ENCODE results near the gene ZSWIM1.

ZSWIM1 gene

GRCh38 chr20:45909817-45910669 lies 29.0 kb downstream of the ZSWIM1 start:
- H3K4me3 ChIP-seq (ENCODE audit: extremely low read depth, insufficient read depth, low read length, poor library complexity, severe bottlenecking) = no peak overlapping the region
- no peaks in the 10 kb centered on the region for H3K9me3 ChIP-seq (ENCODE audit: control insufficient read depth, low read length)
- H3K27ac ChIP-seq (ENCODE audit: low read depth, low read length, severe bottlenecking) = no peak overlapping the region
- WGBS, 2 experiments (ENCODE audit: insufficient coverage in 2 of 2) = 89 to 90% methylated on average over 13 to 19 of the region's 22 CpGs
- no peaks in the 10 kb centered on the region for H3K4me1 ChIP-seq (ENCODE audit: control insufficient read depth, insufficient read depth, low read length, poor library complexity, severe bottlenecking)
- peaks cover 48% of the 10 kb centered on the region for H3K36me3 ChIP-seq (ENCODE audit: control insufficient read depth, insufficient read depth, low read length)

GRCh38 chr20:45910670-45911485 lies 29.9 kb downstream of the ZSWIM1 start:
- H3K9me3 ChIP-seq (ENCODE audit: control insufficient read depth, low read length) = no peaks in the 10 kb centered on the region
- 5% methylated on average over 31 to 35 of the region's 43 CpGs for WGBS, 2 experiments (ENCODE audit: insufficient coverage in 2 of 2)
- peaks cover 40% of the 10 kb centered on the region for H3K36me3 ChIP-seq (ENCODE audit: control insufficient read depth, insufficient read depth, low read length)
- H3K4me3 ChIP-seq (ENCODE audit: extremely low read depth, insufficient read depth, low read length, poor library complexity, severe bottlenecking) = peak overlapping the region; percentile 54
- H3K4me1 ChIP-seq (ENCODE audit: control insufficient read depth, insufficient read depth, low read length, poor library complexity, severe bottlenecking) = no peaks in the 10 kb centered on the region
- peak overlapping the region; percentile 90 for H3K27ac ChIP-seq (ENCODE audit: low read depth, low read length, severe bottlenecking)

GRCh38 chr20:45911486-45912343 lies 30.7 kb downstream of the ZSWIM1 start, which contains the start of gene PLTP:
PLTP (minus strand) TSS chr20:45912155; CDS start chr20:45911452, 703 bp downstream.
- 0% methylated on average over 28 to 44 of the region's 58 CpGs for WGBS, 2 experiments (ENCODE audit: insufficient coverage in 2 of 2)
- Histone ChIP-seq H3K9me3 (ENCODE audit: control insufficient read depth, low read length) (no peaks in the 10 kb centered on the region), H3K4me3 (ENCODE audit: extremely low read depth, insufficient read depth, low read length, poor library complexity, severe bottlenecking) (peak within 1 kb of the TSS; percentile 54), H3K4me1 (ENCODE audit: control insufficient read depth, insufficient read depth, low read length, poor library complexity, severe bottlenecking) (no peaks in the 10 kb centered on the region), H3K27ac (ENCODE audit: low read depth, low read length, severe bottlenecking) (peak within 1 kb of the TSS; percentile 90), H3K36me3 (ENCODE audit: control insufficient read depth, insufficient read depth, low read length) (peaks cover 32% of the 10 kb centered on the region)

- H3K36me3 ChIP-seq (ENCODE audit: control insufficient read depth, insufficient read depth, low read length) = peaks cover 27% of the 10 kb centered on the region
- H3K4me1 ChIP-seq (ENCODE audit: control insufficient read depth, insufficient read depth, low read length, poor library complexity, severe bottlenecking) = no peaks in the 10 kb centered on the region
- H3K27ac ChIP-seq (ENCODE audit: low read depth, low read length, severe bottlenecking) = peak overlapping the region; percentile 90
- peak overlapping the region; percentile 54 for H3K4me3 ChIP-seq (ENCODE audit: extremely low read depth, insufficient read depth, low read length, poor library complexity, severe bottlenecking)
- 33 to 36% methylated on average over 2 to 4 of the region's 4 CpGs for WGBS, 2 experiments (ENCODE audit: insufficient coverage in 2 of 2)
- no peaks in the 10 kb centered on the region for H3K9me3 ChIP-seq (ENCODE audit: control insufficient read depth, low read length)
Measured at GRCh38 chr20:45912344-45912682, 31.3 kb downstream of the ZSWIM1 start.

- H3K27ac ChIP-seq (ENCODE audit: low read depth, low read length, severe bottlenecking) = no peak overlapping the region
- H3K9me3 ChIP-seq (ENCODE audit: control insufficient read depth, low read length) = no peaks in the 10 kb centered on the region
- H3K36me3 ChIP-seq (ENCODE audit: control insufficient read depth, insufficient read depth, low read length) = peaks cover 19% of the 10 kb centered on the region
- no peaks in the 10 kb centered on the region for H3K4me1 ChIP-seq (ENCODE audit: control insufficient read depth, insufficient read depth, low read length, poor library complexity, severe bottlenecking)
- no peak overlapping the region for H3K4me3 ChIP-seq (ENCODE audit: extremely low read depth, insufficient read depth, low read length, poor library complexity, severe bottlenecking)
- 86 to 100% methylated on average over 1 to 3 of the region's 5 CpGs for WGBS, 2 experiments (ENCODE audit: insufficient coverage in 2 of 2)
Measured at GRCh38 chr20:45913116-45913515, 32.1 kb downstream of the ZSWIM1 start.

- Histone ChIP-seq H3K4me1 (ENCODE audit: control insufficient read depth, insufficient read depth, low read length, poor library complexity, severe bottlenecking) (peaks cover 5% of the 10 kb centered on the region), H3K27ac (ENCODE audit: low read depth, low read length, severe bottlenecking) (no peak overlapping the region), H3K36me3 (ENCODE audit: control insufficient read depth, insufficient read depth, low read length) (no peaks in the 10 kb centered on the region), H3K4me3 (ENCODE audit: extremely low read depth, insufficient read depth, low read length, poor library complexity, severe bottlenecking) (no peak overlapping the region), H3K9me3 (ENCODE audit: control insufficient read depth, low read length) (no peaks in the 10 kb centered on the region)
- 90 to 100% methylated on average over 1 to 4 of the region's 5 CpGs for WGBS, 2 experiments (ENCODE audit: insufficient coverage in 2 of 2)
Measured at GRCh38 chr20:45917790-45918141, 36.7 kb downstream of the ZSWIM1 start.

GRCh38 chr20:45918182-45918737 lies 37.2 kb downstream of the ZSWIM1 start:
- Histone ChIP-seq H3K4me3 (ENCODE audit: extremely low read depth, insufficient read depth, low read length, poor library complexity, severe bottlenecking) (no peak overlapping the region), H3K27ac (ENCODE audit: low read depth, low read length, severe bottlenecking) (no peak overlapping the region), H3K4me1 (ENCODE audit: control insufficient read depth, insufficient read depth, low read length, poor library complexity, severe bottlenecking) (peaks cover 5% of the 10 kb centered on the region), H3K36me3 (ENCODE audit: control insufficient read depth, insufficient read depth, low read length) (no peaks in the 10 kb centered on the region), H3K9me3 (ENCODE audit: control insufficient read depth, low read length) (no peaks in the 10 kb centered on the region)
- 89 to 94% methylated on average over 4 to 5 of the region's 5 CpGs for WGBS, 2 experiments (ENCODE audit: insufficient coverage in 2 of 2)

GRCh38 chr20:45918779-45919537 lies 37.9 kb downstream of the ZSWIM1 start:
- Histone ChIP-seq H3K27ac (ENCODE audit: low read depth, low read length, severe bottlenecking) (no peak overlapping the region), H3K4me1 (ENCODE audit: control insufficient read depth, insufficient read depth, low read length, poor library complexity, severe bottlenecking) (peaks cover 5% of the 10 kb centered on the region), H3K36me3 (ENCODE audit: control insufficient read depth, insufficient read depth, low read length) (no peaks in the 10 kb centered on the region), H3K4me3 (ENCODE audit: extremely low read depth, insufficient read depth, low read length, poor library complexity, severe bottlenecking) (no peak overlapping the region), H3K9me3 (ENCODE audit: control insufficient read depth, low read length) (no peaks in the 10 kb centered on the region)
- 89 to 97% methylated on average over 9 to 10 of the region's 12 CpGs for WGBS, 2 experiments (ENCODE audit: insufficient coverage in 2 of 2)

GRCh38 chr20:45919542-45920399 lies 38.7 kb downstream of the ZSWIM1 start:
- Histone ChIP-seq H3K27ac (ENCODE audit: low read depth, low read length, severe bottlenecking) (no peak overlapping the region), H3K9me3 (ENCODE audit: control insufficient read depth, low read length) (no peaks in the 10 kb centered on the region), H3K36me3 (ENCODE audit: control insufficient read depth, insufficient read depth, low read length) (no peaks in the 10 kb centered on the region), H3K4me1 (ENCODE audit: control insufficient read depth, insufficient read depth, low read length, poor library complexity, severe bottlenecking) (peaks cover 5% of the 10 kb centered on the region), H3K4me3 (ENCODE audit: extremely low read depth, insufficient read depth, low read length, poor library complexity, severe bottlenecking) (no peak overlapping the region)
- 80 to 81% methylated on average over 9 to 10 of the region's 11 CpGs for WGBS, 2 experiments (ENCODE audit: insufficient coverage in 2 of 2)

Measured in mesodermal cell (in vitro differentiated cells).